GM12873 (cell line): ENCODE measurements around the gene FTHL17.

Source experiments
- CTCF ChIP-seq: IDR thresholded peaks from 2 replicates; pipeline ENCODE4 v1.5.1; 2012; ENCODE audit warnings: low read depth, mild to moderate bottlenecking, moderate library complexity, low read length, control low read depth; ENCODE audit not compliant: insufficient read depth; ENCODE audit errors: missing control alignments

Gene FTHL17

GRCh38 chrX:31053621-31054020 is 18.2 kb downstream of the FTHL17 start:
- TF ChIP-seq CTCF, result no peak

- no peak for TF ChIP-seq CTCF
Measured at GRCh38 chrX:31039327-31039711, 32.5 kb downstream of the FTHL17 start.

- peak; percentile 66 for TF ChIP-seq CTCF
Measured at GRCh38 chrX:31038575-31039326, 33.1 kb downstream of the FTHL17 start.

- peak; percentile 88 for TF ChIP-seq CTCF
Measured at GRCh38 chrX:31036895-31037294, 34.9 kb downstream of the FTHL17 start.

- TF ChIP-seq CTCF, result no peak
Measured at GRCh38 chrX:31027351-31027750, 44.5 kb downstream of the FTHL17 start.

GRCh38 chrX:31024866-31025265 is 47.0 kb downstream of the FTHL17 start:
- no peak for TF ChIP-seq CTCF

- TF ChIP-seq CTCF, result no peak
Measured at GRCh38 chrX:31021537-31021936, 50.3 kb downstream of the FTHL17 start.
